ENCODE measurements around the gene CIC.

The CIC gene

DNA sequence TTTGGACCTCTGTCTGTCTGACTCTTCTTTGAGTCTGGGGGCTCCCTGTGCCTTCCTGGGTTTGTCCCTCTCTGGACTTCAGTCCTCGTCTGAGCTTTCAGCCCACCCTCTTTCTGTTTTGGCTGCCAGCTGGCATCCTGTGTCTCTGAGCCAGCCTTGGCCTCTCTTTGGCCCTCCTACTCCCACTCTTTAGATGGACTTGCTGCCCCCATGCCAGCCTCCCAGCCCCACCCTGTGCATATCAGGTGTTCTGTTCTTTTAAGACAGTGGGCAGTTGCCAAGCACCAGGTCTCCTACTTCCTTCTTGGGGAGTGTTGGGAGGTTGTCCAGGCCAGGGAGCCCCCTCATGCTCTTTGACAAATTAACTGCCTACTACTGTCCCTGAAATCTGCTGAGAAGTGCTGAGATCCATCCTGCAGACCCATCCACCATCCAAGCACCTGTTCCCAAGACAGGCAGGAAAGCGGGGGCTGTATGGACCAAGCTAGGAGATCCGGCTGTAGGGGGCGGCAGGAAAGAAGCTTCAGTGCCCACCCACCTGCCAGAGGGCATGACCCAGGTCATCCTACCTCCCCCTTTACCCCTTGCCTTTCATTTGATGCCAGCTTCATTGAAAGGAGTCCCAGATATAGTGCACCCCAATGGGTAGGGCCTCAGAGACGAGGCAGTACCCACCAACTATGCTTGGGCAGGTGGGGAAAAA, 9.6 kb downstream of the CIC start:
- no peak for DNase-seq

DNA sequence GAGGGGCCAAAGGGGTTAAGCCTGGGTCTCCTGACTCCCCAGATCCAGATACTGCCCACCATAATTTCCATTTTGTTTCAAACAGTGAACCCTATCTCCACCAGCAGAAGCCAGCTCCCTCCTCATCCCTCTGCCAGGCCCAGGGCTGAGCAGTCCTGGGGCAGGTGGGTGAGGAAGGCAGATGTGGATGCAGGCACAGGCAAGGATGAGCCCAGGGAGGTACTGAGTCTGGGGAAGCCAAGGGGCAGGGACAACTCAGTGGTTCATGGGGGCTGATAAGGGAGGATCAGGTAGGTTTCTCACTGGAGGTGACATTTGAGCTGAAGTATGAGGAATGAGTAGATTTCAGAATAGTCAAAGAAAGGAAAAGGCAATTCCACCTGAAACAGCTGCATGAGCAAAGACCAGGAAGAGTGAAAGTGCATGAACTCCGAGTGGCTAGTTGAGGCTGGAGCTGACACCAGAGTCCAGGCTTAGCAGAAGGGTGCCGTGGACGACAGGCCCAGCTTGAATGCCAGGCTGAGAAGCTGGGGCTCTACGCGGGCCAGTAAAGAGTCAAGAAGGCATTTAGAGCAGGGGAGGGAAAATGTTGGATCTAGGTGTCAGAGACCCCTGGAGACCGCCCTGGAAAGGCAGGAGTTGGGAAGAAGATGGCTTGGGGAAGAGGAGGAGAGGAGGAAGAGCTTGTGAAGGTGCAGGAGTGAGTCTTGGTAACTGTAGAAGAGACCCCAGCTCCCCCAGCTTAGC, 10.3 kb downstream of the CIC start:
- peak in 1 of 2 experiments; percentile 28 for DNase-seq

DNA sequence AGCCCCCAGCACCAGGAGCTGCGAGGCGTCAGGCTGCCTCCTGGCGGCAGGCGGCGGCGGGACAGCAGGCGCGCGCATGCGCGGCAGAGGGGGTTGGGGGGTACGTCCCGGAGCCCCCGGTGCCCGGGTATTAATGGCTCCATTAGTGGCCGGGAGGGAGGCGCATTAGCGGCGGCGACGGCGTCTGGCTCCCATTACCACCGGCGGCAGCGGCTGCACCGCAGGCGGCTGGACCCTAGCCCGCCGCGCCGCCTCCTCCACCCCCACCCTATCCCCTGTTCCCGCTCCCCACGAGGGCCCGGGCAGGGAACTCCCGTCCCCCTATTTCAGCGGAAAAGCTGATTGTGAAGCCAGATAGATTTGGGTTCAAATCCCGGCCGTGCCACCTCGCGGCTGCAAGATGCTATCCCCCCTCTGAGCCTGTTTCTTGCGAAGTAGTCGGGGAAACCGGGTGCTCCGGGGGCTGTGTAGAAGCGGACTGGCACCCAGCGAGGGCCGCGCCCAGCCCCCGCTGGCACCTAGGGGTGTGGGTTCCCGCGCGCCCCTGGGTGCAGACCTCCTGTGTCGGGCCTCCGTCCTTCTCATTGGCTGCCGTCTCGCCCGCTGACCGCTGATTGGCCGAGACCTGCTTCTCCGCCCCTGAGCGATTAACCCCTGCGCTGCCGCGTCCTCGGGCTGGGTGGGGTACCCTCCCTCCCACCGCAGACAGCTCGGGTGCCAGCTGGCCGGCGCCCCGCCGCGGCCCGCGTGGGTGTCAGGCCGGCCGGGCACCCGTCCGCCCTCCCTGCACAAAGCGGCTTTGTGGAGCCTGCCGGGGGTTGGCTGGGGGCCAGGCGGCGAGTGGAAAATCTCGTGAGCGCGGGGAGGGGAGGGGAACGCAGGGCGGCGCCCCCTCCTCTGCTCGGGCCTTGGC, 11.1 kb downstream of the CIC start:
- DNase-seq, result peak; percentile 88 to 93

DNA sequence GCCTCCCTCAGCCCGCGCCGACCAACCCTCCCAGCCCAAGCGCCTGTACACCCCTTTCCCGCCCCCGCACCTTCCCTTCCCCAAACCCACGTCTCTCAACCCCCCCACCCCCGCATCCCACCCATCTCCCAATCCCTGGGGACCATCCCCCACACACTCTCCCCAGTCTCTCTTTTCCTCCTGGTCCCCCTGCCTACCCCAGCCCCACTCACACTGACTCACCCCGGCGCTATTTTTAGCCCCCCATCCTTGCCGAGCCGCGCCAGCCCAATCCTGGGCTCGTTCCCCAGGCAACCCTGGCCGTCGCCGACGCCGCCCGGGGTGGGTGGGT, 11.7 kb downstream of the CIC start:
- DNase-seq, result no peak

DNA sequence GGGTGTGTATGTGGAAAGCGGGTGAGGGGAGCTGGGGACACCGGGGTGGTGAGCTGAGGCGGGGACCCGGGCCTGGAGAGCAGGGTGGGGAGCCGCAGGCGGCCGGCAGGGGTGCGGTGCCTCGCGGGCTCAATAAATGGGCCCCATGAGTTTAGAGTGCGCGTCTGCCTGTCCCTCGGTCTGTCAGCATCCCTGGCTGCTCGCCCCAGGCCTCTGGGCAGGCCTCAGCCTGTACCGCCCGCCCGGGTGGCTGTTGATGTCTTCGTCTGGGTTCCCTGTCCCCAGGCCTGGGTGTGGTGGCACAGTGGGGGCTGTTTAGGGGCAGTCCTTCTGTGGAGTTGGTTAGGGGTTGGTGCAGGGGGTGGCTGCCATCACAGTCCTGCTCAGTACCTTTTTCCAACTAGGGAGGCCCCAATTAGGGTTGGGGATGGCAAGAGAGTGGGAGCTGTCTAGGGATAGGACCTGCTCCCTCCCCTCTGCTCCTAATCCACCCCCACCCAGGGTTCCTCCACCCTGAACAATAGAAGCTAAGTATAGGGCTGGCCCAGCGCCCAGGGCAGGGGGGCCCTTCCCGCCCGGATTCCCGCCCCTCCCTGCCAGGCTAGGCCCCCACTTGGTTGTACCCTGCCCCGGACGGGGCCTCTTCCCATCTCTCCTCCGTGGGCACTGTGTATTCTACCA, 12.2 kb downstream of the CIC start:
- peak in 1 of 2 experiments; percentile 44 for DNase-seq

DNA sequence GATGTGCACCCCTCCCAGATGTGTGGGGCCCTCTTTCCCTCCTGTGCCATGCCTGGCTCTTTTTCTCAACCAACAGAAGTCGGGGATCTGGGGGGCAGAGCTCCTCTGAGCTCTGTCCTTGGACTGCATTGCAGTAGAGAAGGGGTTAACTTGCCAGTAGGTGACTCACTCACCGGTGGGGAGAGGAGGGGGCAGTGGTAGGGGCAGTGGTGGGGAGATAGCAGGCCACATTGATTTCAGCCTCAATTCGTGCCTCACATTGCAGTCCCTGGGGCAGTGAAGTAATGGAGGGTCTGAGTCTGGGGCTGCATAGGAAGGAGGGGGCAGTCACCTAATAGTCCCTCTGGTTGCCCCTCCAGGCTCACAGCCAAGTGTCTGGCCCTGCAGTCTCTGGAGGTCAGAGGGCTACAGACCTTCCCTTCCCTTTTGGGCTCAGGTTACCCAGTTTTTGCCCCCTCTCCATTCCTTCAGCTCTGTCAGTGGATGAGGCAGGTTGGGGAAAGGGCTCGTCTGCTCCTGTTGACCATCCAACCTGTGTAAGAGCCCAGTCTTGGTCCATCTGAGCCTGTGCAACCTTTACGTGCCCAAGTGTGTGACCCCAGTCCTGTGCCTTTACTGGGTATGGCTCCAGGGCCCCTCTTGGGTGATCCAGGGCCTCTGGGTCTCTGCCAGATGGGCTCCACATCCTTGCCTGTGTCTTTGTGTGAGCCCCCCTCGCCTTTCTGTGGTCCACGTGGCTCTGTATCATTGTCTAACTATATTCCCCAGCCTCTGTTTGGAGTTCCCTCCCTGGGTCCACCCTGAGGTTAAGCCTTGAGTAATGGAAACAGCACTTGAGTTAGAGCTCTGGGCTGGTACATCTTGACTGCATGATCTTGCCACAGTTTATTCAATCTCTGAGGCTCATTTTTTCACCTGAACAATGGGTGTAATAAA, 13.0 kb downstream of the CIC start:
- no peak for DNase-seq

DNA sequence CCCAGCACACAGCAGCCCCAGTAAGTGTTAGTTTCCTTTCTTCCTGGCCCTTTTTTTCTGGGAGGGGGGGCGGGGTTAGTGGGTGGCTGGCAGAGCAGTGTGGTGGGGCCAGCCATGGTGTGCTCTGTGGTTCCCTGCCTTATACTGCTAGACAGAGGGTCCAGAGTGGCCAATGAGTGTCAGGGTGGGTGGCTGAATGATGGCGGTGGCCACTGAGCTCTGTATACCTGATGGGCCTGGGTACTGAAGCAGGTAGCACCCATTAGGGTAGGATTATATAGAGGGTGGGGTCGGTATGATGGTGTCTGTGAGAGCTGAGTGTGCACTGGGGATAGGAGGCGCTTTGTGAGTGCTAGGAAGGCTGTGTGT, 13.8 kb downstream of the CIC start:
- no peak for DNase-seq

DNA sequence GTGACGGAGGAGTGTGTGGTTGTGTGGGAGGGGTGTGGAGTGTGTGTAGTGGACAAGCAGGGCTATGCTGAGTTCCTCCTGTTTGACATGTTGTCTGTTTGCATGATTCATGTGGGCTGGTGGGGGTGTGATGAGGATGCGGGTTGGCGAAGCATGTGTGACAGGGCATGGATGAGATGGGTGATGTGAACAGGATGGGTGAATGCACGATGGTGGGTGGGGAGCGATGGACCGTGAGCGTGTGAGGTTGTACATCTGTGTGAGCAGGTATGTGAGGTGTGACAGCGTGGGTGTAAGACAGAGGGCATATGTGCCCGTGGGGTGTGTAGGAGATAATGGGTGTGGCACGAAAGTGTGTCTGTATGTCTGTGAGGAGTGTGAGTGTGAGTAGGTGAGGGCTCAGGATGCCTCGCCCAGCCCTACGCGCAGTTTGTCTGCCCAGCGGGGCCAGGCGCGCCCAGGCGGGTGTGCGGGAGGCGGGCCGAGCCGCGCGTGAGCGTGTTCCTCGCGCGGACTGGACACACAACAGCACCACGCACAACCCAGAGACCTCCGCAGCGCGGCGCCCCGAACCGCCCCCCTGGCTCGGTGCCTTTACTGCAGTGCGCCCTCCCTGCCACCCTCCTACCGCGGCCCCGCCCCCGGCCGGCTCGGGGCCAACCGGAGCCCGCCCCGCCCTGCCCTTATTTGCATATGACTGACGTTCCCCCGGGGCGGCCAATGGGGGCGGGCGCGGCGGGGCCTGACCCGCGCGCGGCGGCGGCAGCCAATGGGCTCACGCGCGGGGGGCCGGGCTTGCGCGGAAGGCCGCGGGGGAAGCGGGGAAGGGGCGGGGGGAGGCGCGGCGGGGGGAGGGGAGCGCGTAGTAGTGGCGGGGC, 14.4 kb downstream of the CIC start:
- DNase-seq, result peak; percentile 94

DNA sequence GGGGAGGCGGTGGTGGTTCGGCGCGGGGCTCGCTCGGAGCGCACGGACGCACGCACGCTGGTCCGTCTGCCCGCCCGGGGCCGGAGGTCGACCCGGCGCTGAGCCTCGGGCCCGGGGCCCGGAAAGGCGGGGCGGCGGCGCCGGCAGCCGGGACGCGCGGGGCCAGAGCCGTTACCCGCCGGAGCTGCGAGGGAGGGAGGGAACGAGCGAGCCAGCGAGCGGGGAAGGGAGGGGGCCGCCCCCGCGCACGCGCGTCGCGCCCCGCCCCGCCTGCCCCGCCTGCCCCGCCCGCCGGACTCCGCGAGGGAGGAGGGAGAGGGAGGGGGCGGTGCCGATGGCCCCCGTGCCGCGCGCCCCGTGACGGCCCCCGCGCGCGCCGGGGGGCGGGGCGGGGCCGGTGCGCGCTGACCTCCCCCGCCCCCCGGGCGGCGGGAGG, 15.0 kb downstream of the CIC start:
- peak; percentile 78 to 79 for DNase-seq

DNA sequence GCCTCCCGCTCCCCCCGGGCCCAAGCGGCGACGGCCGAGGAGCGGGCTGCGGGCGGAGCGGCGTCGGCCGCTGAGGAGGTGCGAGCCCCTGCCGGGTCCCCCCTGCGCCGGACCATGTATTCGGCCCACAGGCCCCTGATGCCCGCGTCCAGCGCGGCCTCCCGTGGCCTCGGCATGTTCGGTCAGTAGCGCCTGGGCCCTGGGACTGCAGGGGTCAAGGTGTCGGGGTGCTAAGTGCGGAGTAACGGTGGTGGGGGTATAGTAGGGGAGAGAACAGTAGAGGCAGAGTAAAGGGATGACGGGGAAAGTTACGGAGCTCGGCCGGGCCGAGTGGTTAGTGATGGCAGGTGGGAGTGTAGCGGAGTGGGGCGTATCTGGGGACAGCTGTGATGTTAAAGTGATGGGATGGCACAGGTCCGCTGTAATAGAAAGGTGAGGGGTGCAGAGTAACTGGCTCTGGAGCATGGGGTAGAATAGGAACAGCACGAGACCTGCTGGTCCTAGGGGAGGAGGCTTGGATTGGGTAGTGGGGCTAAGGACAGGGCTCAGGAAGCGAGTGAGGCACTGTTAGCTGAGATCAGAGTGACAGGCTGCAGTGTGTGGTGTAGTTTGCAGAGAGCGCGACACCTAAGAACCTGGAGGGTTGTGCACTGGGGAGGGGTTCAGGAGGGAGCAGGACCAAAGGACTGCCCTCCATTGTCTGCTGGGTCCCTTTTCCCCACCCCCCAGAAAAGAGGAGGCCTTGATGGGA, 15.7 kb downstream of the CIC start:
- DNase-seq, result peak in 1 of 2 experiments; percentile 37

DNA sequence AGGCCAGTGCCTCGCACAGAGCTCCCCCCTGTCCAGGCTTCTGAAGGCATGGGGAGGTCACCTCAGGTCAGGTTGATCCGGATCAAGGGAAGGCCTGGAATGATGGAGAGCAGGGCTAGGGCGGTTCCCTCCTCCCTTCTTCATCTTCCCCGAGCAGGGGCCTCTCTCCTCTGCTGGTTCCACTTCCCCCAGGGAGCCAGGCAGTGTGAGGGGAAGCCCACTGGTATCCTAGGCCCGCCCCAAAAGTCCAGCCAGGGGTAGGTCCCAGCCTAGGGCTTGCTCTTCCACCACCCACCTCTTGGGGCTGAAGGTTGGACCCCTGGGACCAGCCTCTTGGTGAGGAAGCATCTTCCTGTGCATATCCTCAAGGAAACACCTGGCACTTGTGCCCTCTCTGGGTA, 16.5 kb downstream of the CIC start:
- no peak for DNase-seq

DNA sequence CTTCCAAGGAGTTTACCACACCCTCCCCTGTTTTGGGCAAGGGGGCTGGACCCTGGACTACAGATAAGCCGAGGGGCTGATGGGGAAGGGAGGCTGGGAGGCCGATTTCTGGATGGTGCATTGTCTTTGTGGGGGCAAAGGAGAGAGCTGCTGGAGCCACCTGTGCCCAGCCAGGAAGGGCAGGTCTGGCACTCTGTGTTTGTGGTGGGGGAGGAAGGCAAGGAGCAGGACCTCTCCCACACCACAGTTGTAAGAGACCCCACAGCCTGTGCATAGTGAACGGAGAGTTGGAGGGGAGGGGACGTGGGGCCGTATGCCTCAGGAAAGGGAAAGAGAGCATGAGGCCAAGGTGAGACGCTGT, 16.9 kb downstream of the CIC start:
- DNase-seq, result no peak

DNA sequence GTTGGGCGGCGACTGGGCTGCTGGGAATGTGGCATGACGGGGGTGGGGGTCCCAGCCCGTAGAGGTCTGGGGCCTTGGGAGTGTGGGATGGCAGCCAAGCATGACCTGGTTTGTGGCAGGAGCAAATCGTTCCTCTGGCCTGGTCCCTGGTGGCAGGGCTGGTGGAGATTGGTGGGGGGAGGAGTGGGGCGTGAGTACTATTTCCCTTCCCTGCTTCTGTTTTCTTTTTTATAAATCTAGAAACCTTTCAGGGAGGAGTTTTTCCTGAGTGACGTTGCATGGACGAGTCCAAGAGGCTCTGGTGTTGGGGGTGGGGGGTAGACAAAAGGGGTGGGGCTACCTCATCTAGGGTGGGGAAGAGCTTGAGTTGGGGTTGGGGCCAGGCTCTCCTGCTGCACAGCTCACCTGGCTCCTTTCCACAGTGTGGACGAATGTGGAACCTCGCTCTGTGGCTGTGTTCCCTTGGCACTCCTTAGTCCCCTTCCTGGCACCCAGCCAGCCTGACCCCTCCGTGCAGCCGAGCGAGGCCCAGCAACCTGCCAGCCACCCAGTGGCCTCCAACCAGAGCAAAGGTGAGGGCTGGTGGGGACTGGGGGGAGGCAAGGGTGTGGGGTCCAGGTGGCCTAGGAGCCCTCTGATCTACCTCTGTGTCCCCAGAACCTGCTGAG, 17.4 kb downstream of the CIC start:
- DNase-seq, result no peak

DNA sequence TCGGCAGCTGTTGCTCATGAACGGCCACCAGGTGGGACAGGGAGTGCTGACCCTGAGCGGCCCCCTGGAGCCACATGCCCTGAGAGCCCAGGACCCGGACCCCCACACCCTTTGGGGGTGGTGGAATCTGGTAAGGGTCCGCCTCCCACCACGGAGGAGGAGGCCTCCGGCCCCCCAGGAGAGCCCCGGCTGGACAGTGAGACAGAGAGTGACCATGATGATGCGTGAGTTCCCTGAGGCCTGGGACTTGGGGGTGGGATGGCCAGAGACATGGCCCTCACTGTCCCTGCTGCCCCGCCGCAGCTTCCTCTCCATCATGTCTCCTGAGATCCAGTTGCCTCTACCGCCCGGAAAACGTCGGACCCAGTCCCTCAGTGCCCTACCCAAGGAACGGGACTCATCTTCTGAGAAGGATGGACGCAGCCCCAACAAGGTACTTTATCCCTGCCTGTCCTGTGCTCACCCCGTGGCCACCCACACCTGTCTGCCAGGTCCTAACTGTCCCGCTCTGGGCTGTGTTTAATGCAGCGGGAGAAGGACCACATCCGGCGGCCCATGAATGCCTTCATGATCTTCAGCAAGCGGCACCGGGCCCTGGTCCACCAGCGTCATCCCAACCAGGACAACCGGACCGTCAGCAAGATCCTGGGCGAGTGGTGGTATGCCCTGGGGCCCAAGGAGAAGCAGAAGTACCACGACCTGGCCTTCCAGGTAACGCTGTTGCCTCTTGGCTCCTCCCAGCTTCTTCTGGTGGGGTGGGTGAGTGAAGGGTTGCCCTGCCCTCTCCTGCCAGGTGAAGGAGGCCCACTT, 18.2 kb downstream of the CIC start:
- DNase-seq, result no peak

DNA sequence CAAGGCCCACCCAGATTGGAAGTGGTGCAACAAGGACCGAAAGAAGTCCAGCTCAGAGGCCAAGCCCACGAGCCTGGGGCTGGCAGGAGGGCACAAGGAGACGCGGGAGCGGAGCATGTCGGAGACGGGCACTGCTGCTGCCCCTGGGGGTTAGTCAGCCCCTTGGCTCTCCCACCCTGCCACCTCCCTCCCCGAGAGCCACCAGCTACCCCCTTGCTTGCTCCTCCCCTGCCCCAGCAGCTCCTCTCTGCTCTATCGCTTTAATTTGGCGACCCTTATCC, 18.7 kb downstream of the CIC start:
- no peak for DNase-seq

DNA sequence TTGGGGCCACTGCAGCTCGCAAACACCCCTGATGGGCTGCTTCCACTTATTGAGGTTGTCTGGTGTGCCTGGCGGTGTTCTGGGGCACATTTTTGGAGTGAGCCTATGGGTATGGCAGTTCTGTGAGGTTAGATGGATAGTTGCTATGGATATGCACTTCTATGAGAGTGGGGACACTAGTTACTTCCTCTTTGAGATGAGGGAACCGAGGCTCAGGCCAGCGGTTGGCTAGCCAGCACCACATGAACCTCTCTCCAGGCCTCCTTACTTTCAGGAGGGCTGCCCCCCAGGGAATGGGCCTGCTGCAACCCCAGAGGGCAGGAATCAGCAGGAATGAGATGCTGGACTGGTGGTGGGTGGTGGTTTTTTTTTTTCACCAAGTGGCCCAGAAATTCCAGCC, 19.3 kb downstream of the CIC start:
- no peak for DNase-seq

DNA sequence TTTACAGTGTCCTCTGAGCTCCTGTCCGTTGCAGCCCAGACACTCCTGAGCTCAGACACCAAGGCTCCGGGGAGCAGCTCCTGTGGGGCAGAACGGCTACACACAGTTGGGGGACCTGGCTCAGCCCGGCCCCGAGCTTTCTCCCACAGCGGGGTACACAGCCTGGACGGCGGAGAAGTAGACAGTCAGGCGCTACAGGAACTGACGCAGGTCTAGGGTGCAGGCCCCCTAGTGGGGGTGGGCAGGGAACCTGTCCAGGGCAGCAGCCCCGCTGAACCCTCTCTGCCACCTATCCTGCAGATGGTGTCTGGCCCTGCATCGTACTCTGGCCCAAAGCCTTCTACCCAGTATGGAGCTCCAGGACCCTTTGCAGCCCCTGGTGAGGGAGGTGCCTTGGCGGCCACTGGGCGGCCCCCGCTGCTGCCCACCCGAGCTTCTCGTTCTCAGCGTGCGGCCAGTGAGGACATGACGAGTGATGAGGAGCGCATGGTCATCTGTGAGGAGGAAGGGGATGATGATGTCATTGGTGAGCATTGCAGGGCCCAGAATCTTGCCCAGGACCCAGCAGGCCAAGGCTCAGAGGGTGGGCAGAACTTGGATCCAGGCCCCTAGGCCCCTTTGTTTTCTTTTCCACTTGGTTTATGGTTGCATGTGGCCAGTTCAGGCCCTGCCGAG, 20.0 kb downstream of the CIC start:
- DNase-seq, result no peak

DNA sequence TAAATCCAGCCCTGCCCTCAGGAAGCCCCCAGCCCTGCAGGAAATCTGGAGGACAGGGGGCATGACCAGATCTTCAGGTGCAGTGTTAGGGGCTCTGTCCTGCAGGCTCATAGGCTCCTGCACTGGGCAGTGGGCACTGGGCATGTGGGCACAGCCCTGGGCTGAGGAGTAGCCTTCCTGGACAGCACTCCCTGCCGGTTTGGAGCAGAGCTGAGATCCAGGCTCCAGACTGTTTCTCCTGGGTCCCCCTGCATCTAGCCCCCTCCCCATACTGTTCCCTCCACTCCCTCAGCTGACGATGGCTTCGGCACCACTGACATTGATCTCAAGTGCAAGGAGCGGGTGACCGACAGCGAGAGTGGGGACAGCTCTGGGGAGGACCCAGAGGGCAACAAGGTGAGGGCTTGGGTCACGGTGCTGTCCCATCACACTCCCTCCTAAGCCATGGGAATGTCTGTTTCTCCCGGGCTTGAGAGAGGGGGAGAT, 20.5 kb downstream of the CIC start:
- no peak for DNase-seq
